IMR-90 (cell line): ENCODE data around the gene MND1. TPM values are rescaled to one million over a fixed set of nuclear protein-coding genes. Genes with fewer than 3 reads are reported as not detected.

Source experiments
- ATAC-seq: fragments of 200-7000 bp; cut with Tn5 transposase; 2 replicates; pipeline ENCODE4 v1.9.1; 2020; ENCODE audit warnings: low read depth, mild to moderate bottlenecking, moderate library complexity
- BruUV-seq: library from RNA; stranded (reverse); fragments of 400-500 nt; replicated peaks from 2 replicates; lab custom pipeline; 2021; lab: Mats Ljungman, UMichigan
- CTCF ChIA-PET: fragments of 300-600 bp; formaldehyde crosslinking; extraction: SDS; loops from one replicate; lab custom pipeline; 2021; ENCODE audit warnings: antibody characterized with exemption; lab: Yijun Ruan, JAX
- POLR2A ChIA-PET: fragments of 300-600 bp; sonication (Branson Sonifier 250); formaldehyde crosslinking; loops from one replicate; lab custom pipeline; 2022; ENCODE audit warnings: antibody characterized with exemption; ENCODE audit not compliant: unreplicated experiment; lab: Charles Lee
- DNase-seq: peaks from one replicate; pipeline ENCODE4 v3.0.0; 2013
- H2AFZ ChIP-seq: replicated peaks from 2 replicates; pipeline ENCODE3; 2013; ENCODE audit warnings: low read length, mild to moderate bottlenecking; ENCODE audit not compliant: poor library complexity
- H2AK5ac ChIP-seq: 2 replicates; pipeline ENCODE4 v1.6.1; 2013; ENCODE audit warnings: low read depth, low read length, inconsistent platforms
- H2AK9ac ChIP-seq: replicated peaks from 2 replicates; pipeline ENCODE3; 2013; ENCODE audit warnings: mild to moderate bottlenecking, low read depth, low read length, moderate library complexity; ENCODE audit not compliant: poor library complexity
- H2BK120ac ChIP-seq: 2 replicates; pipeline ENCODE4 v1.6.1; 2013; ENCODE audit warnings: low read depth, low read length, inconsistent platforms
- H2BK15ac ChIP-seq: 3 replicates; pipeline ENCODE4 v1.6.1; 2013; ENCODE audit warnings: low read depth, low read length, inconsistent platforms
- H2BK20ac ChIP-seq: 2 replicates; pipeline ENCODE4 v1.6.1; 2013; ENCODE audit warnings: low read depth, mild to moderate bottlenecking, inconsistent platforms, low read length, moderate library complexity
- H2BK5ac ChIP-seq: 2 replicates; pipeline ENCODE4 v1.6.1; 2013; ENCODE audit warnings: mild to moderate bottlenecking, low read depth, low read length, inconsistent platforms; ENCODE audit not compliant: poor library complexity, severe bottlenecking
- H3K14ac ChIP-seq: replicated peaks from 2 replicates; pipeline ENCODE4 v1.6.1; 2013; ENCODE audit warnings: low read depth, low read length, inconsistent platforms
- H3K18ac ChIP-seq: 2 replicates; pipeline ENCODE4 v1.6.1; 2013; ENCODE audit warnings: low read depth, low read length, control low read depth
- H3K23ac ChIP-seq: 2 replicates; pipeline ENCODE4 v1.6.1; 2013; ENCODE audit warnings: low read depth, low read length, inconsistent platforms
- H3K27ac ChIP-seq: 2 replicates; pipeline ENCODE4 v1.5.1; 2013; ENCODE audit warnings: mild to moderate bottlenecking, control low read depth, low read length; ENCODE audit not compliant: insufficient read depth
- H3K27me3 ChIP-seq: 2 replicates; pipeline ENCODE4 v1.6.1; 2013; ENCODE audit warnings: low read length; ENCODE audit not compliant: control insufficient read depth, insufficient read depth
- H3K36me3 ChIP-seq: 2 replicates; pipeline ENCODE4 v1.6.1; 2013; ENCODE audit warnings: low read length, mixed read lengths; ENCODE audit not compliant: control insufficient read depth, insufficient read depth
- H3K4ac ChIP-seq: 2 replicates; pipeline ENCODE4 v1.6.1; 2013; ENCODE audit warnings: low read depth, low read length, inconsistent platforms
- H3K4me1 ChIP-seq: 2 replicates; pipeline ENCODE4 v1.6.1; 2013; ENCODE audit warnings: low read length, mixed read lengths; ENCODE audit not compliant: control insufficient read depth, insufficient read depth
- H3K4me2 ChIP-seq: 2 replicates; pipeline ENCODE4 v1.6.1; 2013; ENCODE audit warnings: low read depth, mild to moderate bottlenecking, control low read depth, low read length, moderate library complexity
- H3K4me3 ChIP-seq: 2 replicates; pipeline ENCODE4 v1.5.1; 2013; ENCODE audit warnings: low read depth, mild to moderate bottlenecking, control low read depth, low read length, moderate library complexity; ENCODE audit not compliant: insufficient read depth
- H3K56ac ChIP-seq: 2 replicates; pipeline ENCODE4 v1.6.1; 2013; ENCODE audit warnings: low read length, inconsistent platforms; ENCODE audit not compliant: insufficient read depth; ENCODE audit errors: extremely low read depth
- H3K79me1 ChIP-seq, 2 experiments: 2 replicates each; pipeline ENCODE4 v1.6.1; 2013; ENCODE audit warnings: low read length in 2 of 2, inconsistent platforms in 1 of 2, low read depth in 1 of 2
- H3K9ac ChIP-seq: 2 replicates; pipeline ENCODE4 v1.6.1; 2013; ENCODE audit warnings: low read depth, low read length, control low read depth
- H3K9me1 ChIP-seq: 2 replicates; pipeline ENCODE4 v1.6.1; 2013; ENCODE audit warnings: low read length, inconsistent platforms; ENCODE audit not compliant: insufficient read depth
- H3K9me3 ChIP-seq: 2 replicates; pipeline ENCODE4 v1.6.1; 2013; ENCODE audit warnings: low read length; ENCODE audit not compliant: control insufficient read depth, insufficient read depth
- H4K20me1 ChIP-seq: 2 replicates; pipeline ENCODE4 v1.6.1; 2013; ENCODE audit warnings: low read length, inconsistent platforms; ENCODE audit not compliant: insufficient read depth
- H4K5ac ChIP-seq: 2 replicates; pipeline ENCODE4 v1.6.1; 2013; ENCODE audit warnings: mild to moderate bottlenecking, low read depth, low read length, control low read depth
- H4K8ac ChIP-seq, 2 experiments: 2 replicates each; pipeline ENCODE4 v1.6.1; 2013; ENCODE audit warnings: low read depth in 2 of 2, low read length in 2 of 2, control low read depth in 1 of 2, inconsistent platforms in 1 of 2
- H4K91ac ChIP-seq: 2 replicates; pipeline ENCODE4 v1.6.1; 2013; ENCODE audit warnings: low read depth, low read length, inconsistent platforms; ENCODE audit not compliant: insufficient read depth
- BHLHE40 ChIP-seq: fragments of 150-350 bp; IDR thresholded peaks from 2 replicates; pipeline ENCODE4 v1.6.1; 2016; ENCODE audit warnings: mild to moderate bottlenecking, low read depth, low read length
- CEBPB ChIP-seq: IDR thresholded peaks from 2 replicates; pipeline ENCODE4 v1.6.1; 2012; ENCODE audit warnings: low read depth, low read length, improper control_type of control experiment
- CHD1 ChIP-seq: IDR thresholded peaks from 2 replicates; pipeline ENCODE4 v1.6.1; 2012; ENCODE audit warnings: low read depth, low read length, improper control_type of control experiment
- CTCF ChIP-seq: conservative IDR thresholded peaks from 2 replicates; pipeline ENCODE4 v1.5.1; 2012; ENCODE audit warnings: mild to moderate bottlenecking, low read depth, low read length, improper control_type of control experiment
- FOS ChIP-seq: fragments of 150-350 bp; IDR thresholded peaks from 2 replicates; pipeline ENCODE4 v1.6.1; 2016; ENCODE audit warnings: low read depth, low read length
- MAFK ChIP-seq: IDR thresholded peaks from 2 replicates; pipeline ENCODE4 v1.6.1; 2012; ENCODE audit warnings: low read depth, low read length, improper control_type of control experiment
- MAZ ChIP-seq: IDR thresholded peaks from 2 replicates; pipeline ENCODE4 v1.6.1; 2012; ENCODE audit warnings: low read depth, mild to moderate bottlenecking, low read length, improper control_type of control experiment, moderate library complexity, borderline replicate concordance
- MXI1 ChIP-seq: IDR thresholded peaks from 2 replicates; pipeline ENCODE4 v1.6.1; 2012; ENCODE audit warnings: low read depth, mild to moderate bottlenecking, low read length, moderate library complexity, borderline replicate concordance
- NFE2L2 ChIP-seq: fragments of 150-350 bp; IDR thresholded peaks from 2 replicates; pipeline ENCODE4 v1.6.1; 2016; ENCODE audit warnings: low read depth, mild to moderate bottlenecking, low read length
- POLR2A ChIP-seq: IDR thresholded peaks from 2 replicates; pipeline ENCODE4 v1.6.1; 2012; ENCODE audit warnings: mild to moderate bottlenecking, low read depth, low read length
- RAD21 ChIP-seq: IDR thresholded peaks from 2 replicates; pipeline ENCODE4 v1.6.1; 2012; ENCODE audit warnings: low read length, improper control_type of control experiment
- RCOR1 ChIP-seq: IDR thresholded peaks from 2 replicates; pipeline ENCODE4 v1.6.1; 2012; ENCODE audit warnings: mild to moderate bottlenecking, low read length, improper control_type of control experiment; ENCODE audit not compliant: insufficient replicate concordance
- RFX5 ChIP-seq: IDR thresholded peaks from 2 replicates; pipeline ENCODE4 v1.8.0; 2012; ENCODE audit warnings: low read depth, mild to moderate bottlenecking, low read length, moderate library complexity
- SMC3 ChIP-seq: fragments of 150-350 bp; IDR thresholded peaks from 2 replicates; pipeline ENCODE4 v1.6.1; 2016; ENCODE audit warnings: low read depth, mild to moderate bottlenecking, antibody characterized with exemption, low read length, moderate library complexity
- WGBS, 2 experiments: methylation state at CpG; one replicate each; pipeline versions ENCODE4 v1.1.5 to v1.1.7; 2013; ENCODE audit warnings: missing lambda C conversion rate in 2 of 2; ENCODE audit not compliant: insufficient read length in 1 of 2; ENCODE audit errors: extremely low coverage in 2 of 2; 5-methylcytosine and 5-hydroxymethylcytosine counted together
- dilution Hi-C: fragments of 300-500 bp; cut with HindIII; formaldehyde crosslinking; loops from one replicate; pipeline ENCODE4 v1.14.3; 2018; ENCODE audit warnings: low sequenced_read_pairs; ENCODE audit not compliant: unreplicated experiment
- in situ Hi-C: fragments of 300-500 bp; cut with MboI; formaldehyde crosslinking; loops from 3 replicates; pipeline ENCODE4 v1.14.3; 2019; ENCODE audit warnings: low sequenced_read_pairs, inconsistent platforms, mixed read lengths
- intact Hi-C: fragments of 100-400 bp; cut with micrococcal nuclease; formaldehyde crosslinking; loops from 2 replicates; pipeline ENCODE4 v1.10.0; 2022
- polyA plus RNA-seq, 3 experiments: library from polyadenylated mRNA; depleted of rRNA; stranded (reverse); fragments of >200 nt; gene quantifications; 2 replicates each; pipeline ENCODE4 v1.2.3, GENCODE V29; 2012; ENCODE audit warnings: low replicate concordance in 1 of 3
- total RNA-seq: library from RNA; depleted of rRNA; stranded (reverse); fragments of >200 nt; gene quantifications from 2 replicates; pipeline ENCODE4 v1.2.3, GENCODE V29; 2012
- TF ChIP-seq, protein P1 (sequence below): fragments of 150-350 bp; IDR thresholded peaks from 2 replicates; pipeline ENCODE4 v1.6.1; 2017; ENCODE audit warnings: mild to moderate bottlenecking, antibody characterized with exemption, low read length, low read depth
- TF ChIP-seq, protein P2 (sequence below): fragments of 150-350 bp; IDR thresholded peaks from 2 replicates; pipeline ENCODE4 v1.6.1; 2016; ENCODE audit warnings: low read depth, mild to moderate bottlenecking, low read length, moderate library complexity, borderline replicate concordance

The MND1 gene
- total and polyA plus RNA-seq, 2 of the 4 experiments (the other 2 are of a cell fraction) = 0.36 to 3.5 TPM

- Histone ChIP-seq H2BK15ac (no peak overlapping the region), H4K5ac (no peak overlapping the region), H3K9me3 (peaks cover 2% of the 10 kb centered on the region; the same call in 1 of the 2 replicates), H2BK120ac (no peak overlapping the region), H3K56ac (no peak overlapping the region), H3K18ac (no peak overlapping the region), H4K8ac (no peak overlapping the region), H3K79me1 (no peaks in the 10 kb centered on the region; a peak in 1 of 4 replicates), H3K4ac (no peak overlapping the region), H3K14ac (no peak overlapping the region), H3K9me1 (no peaks in the 10 kb centered on the region), H4K20me1 (no peaks in the 10 kb centered on the region), H3K4me3 (no peak overlapping the region), H2AK9ac (no peak overlapping the region), H3K4me2 (no peak overlapping the region), H4K91ac (no peak overlapping the region), H2AK5ac (no peak overlapping the region), H3K27me3 (no peaks in the 10 kb centered on the region), H3K27ac (no peak overlapping the region), H3K9ac (no peak overlapping the region), H3K23ac (no peak overlapping the region), H3K4me1 (no peaks in the 10 kb centered on the region), H3K36me3 (no peaks in the 10 kb centered on the region), H2AFZ (no peak overlapping the region), H2BK20ac (no peak overlapping the region), H2BK5ac (no peak overlapping the region)
- intact Hi-C loops (no loop called here), dilution Hi-C loops (no loop called here), in situ Hi-C loops (no loop called here)
- DNase-seq = no peak
- no peak for ATAC-seq
- ChIA-PET POLR2A (no interaction called here), CTCF (no interaction called here)
- TF ChIP-seq RCOR1 (no peak), RAD21 (no peak), BHLHE40 (no peak), NFE2L2 (no peak), CHD1 (no peak), CTCF (no peak), SMC3 (no peak), MXI1 (no peak), POLR2A (no peak), CEBPB (no peak), FOS (no peak), RFX5 (no peak), MAFK (no peak), MAZ (no peak)
- TF ChIP-seq, protein P1, sequence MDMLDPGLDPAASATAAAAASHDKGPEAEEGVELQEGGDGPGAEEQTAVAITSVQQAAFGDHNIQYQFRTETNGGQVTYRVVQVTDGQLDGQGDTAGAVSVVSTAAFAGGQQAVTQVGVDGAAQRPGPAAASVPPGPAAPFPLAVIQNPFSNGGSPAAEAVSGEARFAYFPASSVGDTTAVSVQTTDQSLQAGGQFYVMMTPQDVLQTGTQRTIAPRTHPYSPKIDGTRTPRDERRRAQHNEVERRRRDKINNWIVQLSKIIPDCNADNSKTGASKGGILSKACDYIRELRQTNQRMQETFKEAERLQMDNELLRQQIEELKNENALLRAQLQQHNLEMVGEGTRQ = no peak
- TF ChIP-seq, protein P2, sequence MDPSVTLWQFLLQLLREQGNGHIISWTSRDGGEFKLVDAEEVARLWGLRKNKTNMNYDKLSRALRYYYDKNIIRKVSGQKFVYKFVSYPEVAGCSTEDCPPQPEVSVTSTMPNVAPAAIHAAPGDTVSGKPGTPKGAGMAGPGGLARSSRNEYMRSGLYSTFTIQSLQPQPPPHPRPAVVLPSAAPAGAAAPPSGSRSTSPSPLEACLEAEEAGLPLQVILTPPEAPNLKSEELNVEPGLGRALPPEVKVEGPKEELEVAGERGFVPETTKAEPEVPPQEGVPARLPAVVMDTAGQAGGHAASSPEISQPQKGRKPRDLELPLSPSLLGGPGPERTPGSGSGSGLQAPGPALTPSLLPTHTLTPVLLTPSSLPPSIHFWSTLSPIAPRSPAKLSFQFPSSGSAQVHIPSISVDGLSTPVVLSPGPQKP = no peak
- no CpG with 5 or more reads among the region's 1 CpG for WGBS, 2 experiments
- BruUV-seq = no TSS peak
Measured at GRCh38 chr4:153369021-153369420, 24.5 kb downstream of the MND1 start.
